Esophagus squamous epithelium (tissue), 5 donors: Measurements from ENCODE around the gene ATXN1. TPM values are rescaled to one million over a fixed set of nuclear protein-coding genes. Genes with fewer than 3 reads are reported as not detected.

ENCODE experiments used
- DNase-seq: peaks from one replicate; lab custom pipeline; 2025; lab: John Stamatoyannopoulos, UW
- H3K27ac ChIP-seq, 4 donors: fragments of 200-600 bp; sonication (generic); one replicate each; pipeline ENCODE4 v1.5.1; 2016 to 2019; ENCODE audit warnings: mild to moderate bottlenecking in 1 of 4
- H3K27me3 ChIP-seq, 4 donors: fragments of 200-600 bp; sonication (generic); 1 replicate in 3 of 4; 2 replicates in 1 of 4; pipeline versions ENCODE4 v1.5.1 to v1.6.0; 2017 to 2021; ENCODE audit warnings: antibody characterized with exemption in 1 of 4
- H3K36me3 ChIP-seq, 3 donors: fragments of 200-600 bp; sonication (generic); one replicate each; pipeline ENCODE4 v1.5.1; 2016 to 2019
- H3K4me1 ChIP-seq, 3 donors: fragments of 200-600 bp; sonication (generic); one replicate each; pipeline ENCODE4 v1.5.1; 2017 to 2019
- H3K4me3 ChIP-seq, 4 donors: fragments of 200-600 bp; sonication (generic); 1 replicate in 3 of 4; 2 replicates in 1 of 4; pipeline ENCODE4 v1.5.1; 2016 to 2019; ENCODE audit warnings: mild to moderate bottlenecking in 2 of 4, moderate library complexity in 1 of 4
- H3K9me3 ChIP-seq, 3 donors: fragments of 200-600 bp; sonication (generic); one replicate each; pipeline ENCODE4 v1.5.1; 2016 to 2019
- POLR2A ChIP-seq, 4 donors: fragments of 450-650 bp; IDR thresholded peaks; one replicate each; pipeline ENCODE4 v1.6.1; 2017; ENCODE audit warnings: antibody characterized with exemption in 4 of 4, mild to moderate bottlenecking in 4 of 4, moderate library complexity in 3 of 4
- WGBS, 2 donors: methylation state at CpG; one replicate each; pipeline ENCODE4 v1.1.5; 2018; 5-methylcytosine and 5-hydroxymethylcytosine counted together
- intact Hi-C: fragments of 100-400 bp; cut with DNase I; formaldehyde crosslinking; loops from one replicate; pipeline ENCODE4 v1.15.0; 2022
- total RNA-seq, 4 donors: library from RNA; depleted of rRNA; stranded (reverse); fragments of >200 nt; gene quantifications; one replicate each; pipeline ENCODE4 v1.1.0, GENCODE V29; 2016
- TF ChIP-seq, protein P1 (sequence below), 6 experiments: fragments of 450-650 bp in 4 of 6; fragments of 200-600 bp in 2 of 6; sonication (generic) in 2 of 6; IDR thresholded peaks; one replicate each; pipeline ENCODE4 v1.5.1; 2016 to 2019; ENCODE audit warnings: antibody characterized with exemption in 6 of 6, mild to moderate bottlenecking in 4 of 6, moderate library complexity in 4 of 6
- donor health status: DM: yes; HTN: yes; CAD: no.

ATXN1 gene
- total RNA-seq, 4 donors from 2014 or later, result 17.5 to 50.5 (median 28.5) TPM

DNA sequence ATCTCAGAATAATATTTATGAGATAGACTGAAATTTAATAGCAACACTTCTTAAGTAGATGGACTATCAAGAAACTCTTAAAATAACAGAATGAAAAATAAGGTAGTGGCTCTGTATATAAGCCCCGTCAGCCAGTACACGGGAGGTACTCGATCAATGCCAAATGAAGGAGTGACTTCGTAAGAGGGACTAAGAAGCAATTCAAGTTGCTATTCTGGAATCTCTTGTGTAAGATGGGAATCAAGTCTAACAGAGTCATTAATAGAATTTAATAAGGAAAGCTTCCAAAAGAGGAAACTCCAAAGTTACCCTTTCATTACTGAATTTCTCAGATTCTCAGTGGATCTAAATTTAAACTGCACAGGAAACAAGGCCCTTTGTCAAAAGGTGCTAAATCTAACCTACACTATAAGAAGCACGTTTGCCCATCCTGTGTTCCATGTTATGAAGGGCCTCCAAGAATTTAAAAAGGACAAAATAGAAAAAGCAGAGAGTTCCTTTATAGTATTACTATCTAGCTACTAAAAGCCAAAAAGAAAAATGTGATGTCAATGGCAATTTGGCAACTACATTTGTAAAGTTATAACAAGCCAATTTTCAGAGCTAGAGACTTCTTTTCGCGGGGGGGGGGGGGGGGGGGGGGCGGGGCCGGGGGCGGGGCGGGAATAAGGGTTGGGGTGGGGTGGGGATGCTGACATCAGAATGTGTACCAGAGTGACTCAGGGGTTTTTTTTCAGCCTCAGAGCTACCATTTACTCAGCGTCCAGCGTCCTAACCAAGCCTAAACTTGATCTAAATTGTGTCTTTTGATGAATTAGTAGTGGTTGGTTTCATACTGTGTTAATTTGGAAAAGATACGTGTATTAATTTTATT, 322.3 kb downstream of the ATXN1 start:
- DNase-seq, result no peak

DNA sequence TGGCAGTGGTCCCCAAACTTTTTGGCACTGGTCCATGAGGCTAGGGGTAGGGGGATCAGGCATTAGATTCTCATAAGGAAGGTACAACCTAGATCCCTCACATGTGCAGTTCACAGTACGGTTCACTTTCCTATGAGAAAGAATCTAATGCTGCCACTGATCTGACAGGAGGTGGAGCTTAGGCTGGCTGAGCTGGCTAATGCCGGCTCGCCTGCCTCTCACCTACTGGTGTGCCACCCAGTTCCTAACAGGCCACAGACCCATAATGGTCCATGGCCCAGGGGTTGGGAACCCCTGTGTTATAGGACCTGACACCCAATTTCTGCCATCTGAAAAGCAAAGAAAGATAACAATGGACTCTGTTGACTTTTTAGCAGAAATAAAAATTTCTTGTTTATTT, 323.3 kb downstream of the ATXN1 start:
- TF ChIP-seq, protein P1, sequence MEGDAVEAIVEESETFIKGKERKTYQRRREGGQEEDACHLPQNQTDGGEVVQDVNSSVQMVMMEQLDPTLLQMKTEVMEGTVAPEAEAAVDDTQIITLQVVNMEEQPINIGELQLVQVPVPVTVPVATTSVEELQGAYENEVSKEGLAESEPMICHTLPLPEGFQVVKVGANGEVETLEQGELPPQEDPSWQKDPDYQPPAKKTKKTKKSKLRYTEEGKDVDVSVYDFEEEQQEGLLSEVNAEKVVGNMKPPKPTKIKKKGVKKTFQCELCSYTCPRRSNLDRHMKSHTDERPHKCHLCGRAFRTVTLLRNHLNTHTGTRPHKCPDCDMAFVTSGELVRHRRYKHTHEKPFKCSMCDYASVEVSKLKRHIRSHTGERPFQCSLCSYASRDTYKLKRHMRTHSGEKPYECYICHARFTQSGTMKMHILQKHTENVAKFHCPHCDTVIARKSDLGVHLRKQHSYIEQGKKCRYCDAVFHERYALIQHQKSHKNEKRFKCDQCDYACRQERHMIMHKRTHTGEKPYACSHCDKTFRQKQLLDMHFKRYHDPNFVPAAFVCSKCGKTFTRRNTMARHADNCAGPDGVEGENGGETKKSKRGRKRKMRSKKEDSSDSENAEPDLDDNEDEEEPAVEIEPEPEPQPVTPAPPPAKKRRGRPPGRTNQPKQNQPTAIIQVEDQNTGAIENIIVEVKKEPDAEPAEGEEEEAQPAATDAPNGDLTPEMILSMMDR (IDR thresholded peaks at IDR 0.05), result peak in 1 of 6 experiments; percentile 17
- no peak for TF ChIP-seq POLR2A (IDR thresholded peaks at IDR 0.05)
- Histone ChIP-seq H3K36me3 (no peaks in the 10 kb centered on the region), H3K4me1 (peaks cover 13 to 50% (median 16%) of the 10 kb centered on the region in 3 donors), H3K9me3 (no peaks in the 10 kb centered on the region), H3K27me3 (no peaks in the 10 kb centered on the region), H3K4me3 (no peak overlapping the region), H3K27ac (peak overlapping the region in 3 of 4 donors; percentile 5 to 85 (median 67))
- 40 to 58% methylated on average over 2 to 3 of the region's 3 CpGs for WGBS, 2 donors
- intact Hi-C loops, result no loop called here
- no peak for DNase-seq

More for the DNA sequence above, 322.3 kb downstream of the ATXN1 start:
- Histone ChIP-seq H3K4me3 (no peak overlapping the region), H3K27me3 (no peaks in the 10 kb centered on the region), H3K9me3 (no peaks in the 10 kb centered on the region), H3K4me1 (peaks cover 13 to 42% (median 16%) of the 10 kb centered on the region in 3 donors), H3K36me3 (no peaks in the 10 kb centered on the region), H3K27ac (peak overlapping the region; percentile 9 to 85 (median 64))
- TF ChIP-seq, protein P1 (IDR thresholded peaks at IDR 0.05), result no peak
- no peak for TF ChIP-seq POLR2A (IDR thresholded peaks at IDR 0.05)
- WGBS, 2 donors, result 12 to 18% methylated on average over 12 to 13 of the region's 14 CpGs
- intact Hi-C loops, result no loop called here

DNA sequence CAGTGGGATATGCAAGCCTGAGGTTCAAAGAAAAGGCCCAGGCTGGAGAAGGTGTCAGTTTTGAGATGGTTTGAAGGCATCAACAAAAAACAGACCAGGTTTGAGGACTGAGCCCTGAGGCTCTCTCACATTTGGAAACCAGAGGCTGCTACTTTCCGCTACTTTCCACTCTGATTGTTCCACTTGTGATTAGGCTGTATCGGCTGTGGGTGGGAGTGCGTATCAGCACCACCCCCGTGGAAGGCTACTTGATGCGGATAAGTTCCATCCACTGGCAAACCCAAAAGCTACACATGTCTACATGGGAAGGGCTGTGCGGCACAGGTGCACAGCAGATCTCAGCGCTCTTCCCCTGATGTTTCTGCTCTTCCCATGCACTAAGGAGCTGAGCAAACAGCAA, 324.2 kb downstream of the ATXN1 start:
- H3K9me3 ChIP-seq, result no peaks in the 10 kb centered on the region
- 89 to 91% methylated on average over 5 to 7 of the region's 7 CpGs for WGBS, 2 donors
- peak overlapping the region in 1 of 4 donors; percentile 4 for H3K4me3 ChIP-seq
- intact Hi-C loops, result no loop called here
- H3K27me3 ChIP-seq, result no peaks in the 10 kb centered on the region
- H3K4me1 ChIP-seq, result peaks cover 13 to 59% (median 22%) of the 10 kb centered on the region in 3 donors
- TF ChIP-seq, protein P1 (IDR thresholded peaks at IDR 0.05), result no peak
- TF ChIP-seq POLR2A (IDR thresholded peaks at IDR 0.05), result no peak
- H3K27ac ChIP-seq, result peak overlapping the region in 2 of 4 donors; percentile 6 to 67
- no peak for DNase-seq
- H3K36me3 ChIP-seq, result no peaks in the 10 kb centered on the region

DNA sequence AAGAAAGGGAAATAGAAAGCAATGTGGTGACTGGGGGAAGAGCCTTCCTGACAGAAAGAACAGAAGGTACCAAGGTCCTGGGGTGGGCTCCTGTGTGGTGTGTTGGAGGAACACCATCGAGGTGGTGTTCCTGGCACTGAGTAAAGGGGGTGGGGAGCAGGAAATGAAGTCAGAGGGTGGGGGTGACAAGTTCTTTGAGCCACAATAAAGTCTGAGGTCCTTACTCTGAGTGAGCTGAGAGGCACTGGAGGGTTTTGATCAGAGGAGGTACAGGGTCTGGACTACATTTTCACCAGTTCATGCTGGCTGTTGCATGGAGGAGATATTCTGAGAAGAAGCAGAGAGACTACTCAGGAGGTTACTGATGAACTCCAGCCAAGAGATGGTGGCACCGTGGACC, 324.7 kb downstream of the ATXN1 start:
- H3K36me3 ChIP-seq, result no peaks in the 10 kb centered on the region
- H3K4me3 ChIP-seq, result peak overlapping the region in 1 of 4 donors; percentile 4
- TF ChIP-seq, protein P1 (IDR thresholded peaks at IDR 0.05), result no peak
- no peak for TF ChIP-seq POLR2A (IDR thresholded peaks at IDR 0.05)
- intact Hi-C loops, result no loop called here
- no peaks in the 10 kb centered on the region for H3K27me3 ChIP-seq
- H3K27ac ChIP-seq, result peak overlapping the region in 1 of 4 donors; percentile 67
- H3K9me3 ChIP-seq, result no peaks in the 10 kb centered on the region
- no peak for DNase-seq
- peaks cover 13 to 65% (median 28%) of the 10 kb centered on the region in 3 donors for H3K4me1 ChIP-seq
- 73 to 76% methylated on average over 2 of the region's 2 CpGs for WGBS, 2 donors

DNA sequence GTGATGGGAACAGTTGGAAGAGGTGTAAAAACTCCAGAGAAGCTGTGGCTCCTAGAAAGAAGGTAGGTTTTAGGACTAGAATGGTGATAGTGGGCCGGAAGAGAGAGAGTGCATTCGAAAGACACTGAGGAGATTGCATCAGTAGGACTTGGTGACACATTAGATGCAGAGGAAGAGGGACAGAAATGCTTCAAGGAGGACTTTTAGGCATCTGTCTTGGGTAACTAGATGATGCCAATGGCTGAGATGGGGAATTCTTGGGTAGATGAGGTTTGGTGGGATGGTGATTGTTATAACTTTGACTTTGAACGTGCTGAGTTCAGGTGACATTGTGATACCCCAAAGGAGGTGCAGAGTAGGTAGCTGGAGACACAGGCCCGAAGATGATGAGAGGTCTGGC, 326.4 kb downstream of the ATXN1 start:
- Histone ChIP-seq H3K9me3 (no peaks in the 10 kb centered on the region), H3K27ac (peak overlapping the region in 2 of 4 donors; percentile 4 to 13), H3K4me1 (peaks cover 13 to 68% (median 29%) of the 10 kb centered on the region in 3 donors), H3K36me3 (no peaks in the 10 kb centered on the region), H3K4me3 (no peak overlapping the region), H3K27me3 (no peaks in the 10 kb centered on the region)
- 92 to 93% methylated on average over 4 of the region's 4 CpGs for WGBS, 2 donors
- DNase-seq, result no peak
- intact Hi-C loops, result no loop called here
- TF ChIP-seq POLR2A (IDR thresholded peaks at IDR 0.05), result no peak
- TF ChIP-seq, protein P1 (IDR thresholded peaks at IDR 0.05), result no peak
